Measurements from ENCODE around the gene SRP14.

The SRP14 gene

DNA sequence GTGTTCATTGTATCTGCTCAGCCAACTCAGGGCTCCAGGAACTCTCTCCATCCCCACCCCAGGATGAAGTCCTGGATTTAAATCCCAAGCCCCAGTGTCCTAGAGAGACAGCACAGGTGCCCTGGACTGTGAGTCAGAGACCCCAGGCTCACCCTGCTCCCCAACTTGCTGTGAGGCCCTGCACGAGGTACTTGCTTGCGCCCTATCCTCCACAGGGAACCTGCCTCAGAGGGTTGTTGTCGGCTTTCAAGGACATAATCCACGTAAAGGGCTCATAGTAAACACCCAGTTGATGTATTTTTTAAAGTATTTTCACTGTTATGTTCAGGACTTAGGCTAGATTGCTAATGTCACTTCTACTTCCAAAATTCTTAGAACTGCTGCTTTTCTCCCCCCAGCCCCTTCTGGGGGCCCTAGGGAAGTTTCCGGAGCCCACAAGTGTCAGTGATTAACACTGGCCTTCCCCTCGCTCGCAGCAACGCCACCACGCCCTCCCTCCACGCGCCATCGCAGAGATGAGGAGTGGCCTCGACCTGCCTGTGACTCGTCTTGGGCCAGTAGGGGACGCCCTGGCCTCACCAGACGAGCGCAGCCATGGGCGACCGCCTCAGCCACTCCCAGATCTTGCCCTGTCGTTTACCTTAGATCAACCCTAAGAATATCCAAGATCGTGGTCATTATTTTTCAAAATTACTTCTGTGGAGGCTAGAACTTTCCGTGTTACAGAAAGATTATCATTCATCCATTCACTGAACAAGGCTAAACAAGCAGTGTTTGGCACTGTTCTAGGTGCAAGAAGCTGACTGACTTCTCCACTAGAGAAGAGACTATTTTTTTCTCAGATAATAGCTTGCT lies 6.0 kb upstream of the SRP14 start:
- peak; percentile 88 for DNase-seq (ENCODE audit: low read depth)
- TF ChIP-seq MYC (IDR thresholded peaks at IDR 0.05; ENCODE audit: low read depth, low read length) (peak; percentile 90), POLR2A (IDR thresholded peaks at IDR 0.05; ENCODE audit: extremely low read depth, insufficient read length) (no peak)
- TF ChIP-seq, protein P1, sequence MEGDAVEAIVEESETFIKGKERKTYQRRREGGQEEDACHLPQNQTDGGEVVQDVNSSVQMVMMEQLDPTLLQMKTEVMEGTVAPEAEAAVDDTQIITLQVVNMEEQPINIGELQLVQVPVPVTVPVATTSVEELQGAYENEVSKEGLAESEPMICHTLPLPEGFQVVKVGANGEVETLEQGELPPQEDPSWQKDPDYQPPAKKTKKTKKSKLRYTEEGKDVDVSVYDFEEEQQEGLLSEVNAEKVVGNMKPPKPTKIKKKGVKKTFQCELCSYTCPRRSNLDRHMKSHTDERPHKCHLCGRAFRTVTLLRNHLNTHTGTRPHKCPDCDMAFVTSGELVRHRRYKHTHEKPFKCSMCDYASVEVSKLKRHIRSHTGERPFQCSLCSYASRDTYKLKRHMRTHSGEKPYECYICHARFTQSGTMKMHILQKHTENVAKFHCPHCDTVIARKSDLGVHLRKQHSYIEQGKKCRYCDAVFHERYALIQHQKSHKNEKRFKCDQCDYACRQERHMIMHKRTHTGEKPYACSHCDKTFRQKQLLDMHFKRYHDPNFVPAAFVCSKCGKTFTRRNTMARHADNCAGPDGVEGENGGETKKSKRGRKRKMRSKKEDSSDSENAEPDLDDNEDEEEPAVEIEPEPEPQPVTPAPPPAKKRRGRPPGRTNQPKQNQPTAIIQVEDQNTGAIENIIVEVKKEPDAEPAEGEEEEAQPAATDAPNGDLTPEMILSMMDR (IDR thresholded peaks at IDR 0.05; ENCODE audit: low read depth, low read length) = peak; percentile 85
- TF ChIP-seq, protein P2, sequence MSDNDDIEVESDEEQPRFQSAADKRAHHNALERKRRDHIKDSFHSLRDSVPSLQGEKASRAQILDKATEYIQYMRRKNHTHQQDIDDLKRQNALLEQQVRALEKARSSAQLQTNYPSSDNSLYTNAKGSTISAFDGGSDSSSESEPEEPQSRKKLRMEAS (IDR thresholded peaks at IDR 0.05; ENCODE audit: low read depth, low read length) = peak; percentile 85
- no peak overlapping the region for H3K4me3 ChIP-seq (ENCODE audit: low read depth, low read length)

DNA sequence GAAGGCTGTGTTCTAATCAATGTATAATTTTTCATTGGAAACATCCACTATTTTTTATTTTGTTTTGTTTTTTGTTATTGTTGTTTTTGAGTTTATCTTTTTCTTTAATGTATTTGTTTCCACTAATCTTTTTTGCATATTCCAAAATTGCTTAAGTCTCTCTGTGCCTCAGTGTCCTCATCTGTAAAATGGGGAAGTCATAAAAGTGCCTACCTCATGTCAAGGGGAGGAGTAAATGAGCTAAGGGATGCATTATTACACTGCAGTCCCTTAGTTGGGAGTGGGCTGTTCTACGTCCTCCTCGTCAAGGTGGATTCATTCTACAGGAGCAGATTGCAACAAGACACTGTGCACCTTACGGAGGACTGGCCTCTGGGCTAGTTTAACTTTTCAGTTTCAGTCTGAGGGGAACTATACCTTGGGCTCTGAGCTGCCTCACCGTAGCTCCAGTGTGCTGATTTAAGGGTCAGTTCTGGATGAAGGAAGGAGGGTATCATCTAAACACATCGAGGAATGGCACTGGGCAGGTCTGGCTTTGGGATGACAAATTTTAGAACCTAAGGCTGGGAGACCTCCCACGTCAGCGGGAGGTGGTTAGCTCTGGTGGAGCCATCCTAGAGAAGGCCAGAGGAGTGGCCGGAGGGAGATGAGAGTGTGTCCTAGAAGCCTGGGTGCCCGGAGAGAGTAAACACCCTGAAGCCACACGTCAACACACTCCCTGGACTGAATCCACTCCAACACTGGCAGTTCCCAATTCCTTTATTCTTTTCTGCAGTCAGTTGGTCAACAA lies 5.1 kb upstream of the SRP14 start:
- no peak overlapping the region for H3K4me3 ChIP-seq (ENCODE audit: low read depth, low read length)
- no peak for DNase-seq (ENCODE audit: low read depth)
- TF ChIP-seq, protein P2 (IDR thresholded peaks at IDR 0.05; ENCODE audit: low read depth, low read length) = no peak
- no peak for TF ChIP-seq MYC (IDR thresholded peaks at IDR 0.05; ENCODE audit: low read depth, low read length)
- TF ChIP-seq, protein P1 (IDR thresholded peaks at IDR 0.05; ENCODE audit: low read depth, low read length) = no peak
- no peak for TF ChIP-seq POLR2A (IDR thresholded peaks at IDR 0.05; ENCODE audit: extremely low read depth, insufficient read length)

GRCh38 chr15:40042791-40043320 lies 3.9 kb upstream of the SRP14 start:
- no peak overlapping the region for H3K4me3 ChIP-seq (ENCODE audit: low read depth, low read length)
- no peak for DNase-seq (ENCODE audit: low read depth)
- TF ChIP-seq MYC (IDR thresholded peaks at IDR 0.05; ENCODE audit: low read depth, low read length) = no peak
- TF ChIP-seq, protein P1 (IDR thresholded peaks at IDR 0.05; ENCODE audit: low read depth, low read length) = no peak
- no peak for TF ChIP-seq POLR2A (IDR thresholded peaks at IDR 0.05; ENCODE audit: extremely low read depth, insufficient read length)
- TF ChIP-seq, protein P2 (IDR thresholded peaks at IDR 0.05; ENCODE audit: low read depth, low read length) = no peak

DNA sequence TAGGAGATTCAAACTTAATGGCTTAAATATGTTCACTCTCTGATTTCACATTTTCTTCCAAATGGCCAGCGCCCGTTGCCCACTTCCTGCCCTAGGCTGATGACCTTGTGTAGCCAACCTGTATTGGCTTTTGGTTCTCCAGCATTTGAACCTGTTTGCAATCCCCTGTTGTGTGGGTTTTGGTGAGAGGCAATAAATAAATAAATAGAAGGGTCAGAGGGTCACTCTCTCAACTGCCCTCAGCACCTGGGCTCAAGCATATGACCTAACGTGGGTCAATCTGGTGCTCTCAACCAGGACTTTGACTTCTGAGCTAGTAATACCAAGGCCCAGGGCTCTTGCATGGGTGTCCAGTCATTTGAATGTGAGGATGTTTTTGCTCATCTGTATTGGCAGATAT lies 1.8 kb upstream of the SRP14 start:
- no peak for DNase-seq (ENCODE audit: low read depth)
- H3K4me3 ChIP-seq (ENCODE audit: low read depth, low read length) = no peak overlapping the region
- TF ChIP-seq, protein P2 (IDR thresholded peaks at IDR 0.05; ENCODE audit: low read depth, low read length) = no peak
- TF ChIP-seq, protein P1 (IDR thresholded peaks at IDR 0.05; ENCODE audit: low read depth, low read length) = no peak
- TF ChIP-seq MYC (IDR thresholded peaks at IDR 0.05; ENCODE audit: low read depth, low read length) (no peak), POLR2A (IDR thresholded peaks at IDR 0.05; ENCODE audit: extremely low read depth, insufficient read length) (no peak)

GRCh38 chr15:40040293-40040635 lies 1.3 kb upstream of the SRP14 start:
- no peak for TF ChIP-seq POLR2A (IDR thresholded peaks at IDR 0.05; ENCODE audit: extremely low read depth, insufficient read length)
- TF ChIP-seq, protein P2 (IDR thresholded peaks at IDR 0.05; ENCODE audit: low read depth, low read length) = no peak
- TF ChIP-seq, protein P1 (IDR thresholded peaks at IDR 0.05; ENCODE audit: low read depth, low read length) = no peak
- no peak for TF ChIP-seq MYC (IDR thresholded peaks at IDR 0.05; ENCODE audit: low read depth, low read length)
- H3K4me3 ChIP-seq (ENCODE audit: low read depth, low read length) = peak overlapping the region; percentile 53
- peak; percentile 20 for DNase-seq (ENCODE audit: low read depth)

All from NB4 (cell line).